HCT116 (cell line): ENCODE measurements around the gene PVALEF. TPM values are rescaled to one million over a fixed set of nuclear protein-coding genes. Genes with fewer than 3 reads are reported as not detected.

Source experiments
- ATAC-seq: fragments of 200-7000 bp; cut with Tn5 transposase; 2 replicates; pipeline ENCODE4 v1.9.1; 2020; ENCODE audit warnings: mild to moderate bottlenecking, moderate library complexity
- BruUV-seq: library from RNA; stranded (reverse); fragments of 400-500 nt; replicated peaks from 2 replicates; lab custom pipeline; 2021; lab: Mats Ljungman, UMichigan
- CTCF ChIA-PET: fragments of 300-600 bp; sonication (Branson Sonifier 250); formaldehyde crosslinking; loops from one replicate; lab custom pipeline; 2021; ENCODE audit warnings: antibody characterized with exemption; lab: Charles Lee
- POLR2A ChIA-PET: fragments of 300-600, 350-600 bp; sonication (Branson Sonifier 250); formaldehyde crosslinking; loops from one replicate; lab custom pipeline; 2021; ENCODE audit warnings: antibody characterized with exemption; lab: Charles Lee
- RAD21 ChIA-PET, 2 experiments: fragments of 300-600 bp; sonication (Branson Sonifier 250); formaldehyde crosslinking; loops; one replicate each; lab custom pipeline; 2023; ENCODE audit warnings: low total read pairs in 2 of 2; ENCODE audit not compliant: uncharacterized antibody in 2 of 2, unreplicated experiment in 2 of 2, low non-redundant PET in 1 of 2; lab: Charles Lee
- DNase-seq: peaks from one replicate; pipeline ENCODE4 v3.0.0-alpha.2; 2010; ENCODE audit warnings: low read depth, low spot score
- H2AFZ ChIP-seq: fragments of 200-600 bp; shearing (Covaris generic), sonication (generic); 2 replicates; pipeline ENCODE4 v1.6.1; 2017; ENCODE audit warnings: low read depth, mixed run types, mixed read lengths, antibody characterized with exemption, low read length; ENCODE audit not compliant: poor library complexity, severe bottlenecking
- H3K27ac ChIP-seq: 2 replicates; pipeline ENCODE4 v1.5.1; 2012; ENCODE audit warnings: low read depth, low read length
- H3K27me3 ChIP-seq: fragments of 200-600 bp; sonication (generic); 2 replicates; pipeline ENCODE4 v1.6.1; 2016; ENCODE audit warnings: mixed run types, low read length, mixed read lengths; ENCODE audit not compliant: insufficient read depth
- H3K36me3 ChIP-seq, 2 experiments: fragments of 200-500 bp in 1 of 2; fragments of 200-600 bp in 1 of 2; sonication (Bioruptor generic) in 1 of 2; sonication (generic) in 1 of 2; 2 replicates each; pipeline versions ENCODE4 v1.5.1 to v1.6.1; 2014 to 2016; ENCODE audit warnings: low read length in 2 of 2, inconsistent platforms in 1 of 2, mixed read lengths in 1 of 2, mixed run types in 1 of 2; ENCODE audit not compliant: insufficient read depth in 2 of 2, control insufficient read depth in 1 of 2
- H3K4me1 ChIP-seq, 2 experiments: fragments of 200-600 bp in 1 of 2; sonication (generic) in 1 of 2; 2 replicates each; pipeline versions ENCODE4 v1.5.1 to v1.6.1; 2012 to 2017; ENCODE audit warnings: low read length in 2 of 2, inconsistent platforms in 1 of 2, mild to moderate bottlenecking in 1 of 2, mixed read lengths in 1 of 2, mixed run types in 1 of 2, moderate library complexity in 1 of 2; ENCODE audit not compliant: insufficient read depth in 2 of 2, control insufficient read depth in 1 of 2
- H3K4me2 ChIP-seq: fragments of 200-600 bp; sonication (generic); 2 replicates; pipeline ENCODE4 v1.6.1; 2017; ENCODE audit warnings: mixed run types, low read length, mixed read lengths
- H3K4me3 ChIP-seq, 2 experiments: fragments of 200-600 bp in 1 of 2; sonication (generic) in 1 of 2; replicated peaks in 1 of 2; 2 replicates each; pipeline ENCODE4 v1.5.1; 2011 to 2016; ENCODE audit warnings: low read length in 2 of 2, control low read depth in 1 of 2, low read depth in 1 of 2, mild to moderate bottlenecking in 1 of 2, mixed read lengths in 1 of 2, mixed run types in 1 of 2
- H3K79me2 ChIP-seq: fragments of 200-600 bp; sonication (generic); 2 replicates; pipeline ENCODE4 v1.6.1; 2017; ENCODE audit warnings: mild to moderate bottlenecking, mixed run types, low read length, moderate library complexity, mixed read lengths; ENCODE audit not compliant: insufficient read depth
- H3K9ac ChIP-seq: fragments of 200-600 bp; sonication (generic); 2 replicates; pipeline ENCODE4 v1.6.1; 2016; ENCODE audit warnings: low read length, mixed read lengths
- H3K9me2 ChIP-seq: fragments of 200-600 bp; sonication (generic), shearing (Covaris generic); 2 replicates; pipeline ENCODE4 v1.6.1; 2017; ENCODE audit warnings: mixed run types, mild to moderate bottlenecking, moderate library complexity; ENCODE audit not compliant: insufficient read depth
- H3K9me3 ChIP-seq, 2 experiments: fragments of 200-500 bp in 1 of 2; fragments of 200-600 bp in 1 of 2; sonication (Bioruptor generic) in 1 of 2; sonication (generic) in 1 of 2; 2 replicates each; pipeline ENCODE4 v1.6.1; 2014 to 2017; ENCODE audit warnings: low read length in 2 of 2, mixed read lengths in 2 of 2, inconsistent platforms in 1 of 2, low read depth in 1 of 2, mild to moderate bottlenecking in 1 of 2, mixed run types in 1 of 2, moderate library complexity in 1 of 2; ENCODE audit not compliant: control insufficient read depth in 1 of 2, insufficient read depth in 1 of 2
- H4K20me1 ChIP-seq: fragments of 200-600 bp; sonication (generic), shearing (Covaris generic); 2 replicates; pipeline ENCODE4 v1.6.1; 2017; ENCODE audit warnings: mixed run types, mild to moderate bottlenecking, moderate library complexity; ENCODE audit not compliant: insufficient read depth
- CBX3 ChIP-seq: IDR thresholded peaks from 2 replicates; pipeline ENCODE4 v1.6.1; 2012; ENCODE audit warnings: low read depth
- EGR1 ChIP-seq: IDR thresholded peaks from 2 replicates; pipeline ENCODE4 v1.6.1; 2012; ENCODE audit warnings: low read depth
- ELF1 ChIP-seq: IDR thresholded peaks from 2 replicates; pipeline ENCODE4 v1.6.1; 2012; ENCODE audit warnings: low read depth, borderline replicate concordance
- EZH2 ChIP-seq: fragments of 200-600 bp; sonication (generic); IDR thresholded peaks from 2 replicates; pipeline ENCODE4 v1.6.1; 2017; ENCODE audit warnings: antibody characterized with exemption, mixed run types
- EZH2phosphoT487 ChIP-seq: fragments of 200-600 bp; IDR thresholded peaks from 2 replicates; pipeline ENCODE4 v1.6.1; 2018; ENCODE audit warnings: antibody characterized with exemption, borderline replicate concordance
- FOSL1 ChIP-seq: IDR thresholded peaks from 2 replicates; pipeline ENCODE4 v1.6.1; 2012; ENCODE audit warnings: low read depth
- JUND ChIP-seq: IDR thresholded peaks from 2 replicates; pipeline ENCODE4 v1.6.1; 2012
- MAX ChIP-seq: IDR thresholded peaks from 2 replicates; pipeline ENCODE4 v1.6.1; 2012
- POLR2AphosphoS5 ChIP-seq: IDR thresholded peaks from 2 replicates; pipeline ENCODE4 v1.6.1; 2011; ENCODE audit warnings: mild to moderate bottlenecking, low read depth, low read length, moderate library complexity
- SIN3A ChIP-seq: IDR thresholded peaks from 2 replicates; pipeline ENCODE4 v1.6.1; 2012; ENCODE audit warnings: low read depth
- SP1 ChIP-seq: IDR thresholded peaks from 2 replicates; pipeline ENCODE4 v1.6.1; 2012; ENCODE audit warnings: low read depth
- TCF7L2 ChIP-seq: IDR thresholded peaks from 2 replicates; pipeline ENCODE4 v1.7.0; 2011; ENCODE audit warnings: borderline replicate concordance, inconsistent platforms; ENCODE audit not compliant: insufficient read depth, insufficient read length; ENCODE audit errors: extremely low read depth
- YY1 ChIP-seq: IDR thresholded peaks from 2 replicates; pipeline ENCODE4 v1.6.1; 2011; ENCODE audit warnings: low read length, low read depth, moderate library complexity, mild to moderate bottlenecking; ENCODE audit not compliant: insufficient replicate concordance; ENCODE audit errors: extremely low read depth
- ZBTB33 ChIP-seq: IDR thresholded peaks from 2 replicates; pipeline ENCODE4 v1.6.1; 2011; ENCODE audit warnings: mild to moderate bottlenecking, low read length, moderate library complexity; ENCODE audit not compliant: insufficient replicate concordance; ENCODE audit errors: extremely low read depth
- ZFX ChIP-seq: fragments of 450-650 bp; IDR thresholded peaks from 2 replicates; pipeline ENCODE4 v1.6.1; 2017
- intact Hi-C: fragments of 100-400 bp; cut with micrococcal nuclease; formaldehyde crosslinking; loops from 2 replicates; pipeline ENCODE4 v1.10.0; 2022
- total RNA-seq: library from RNA; stranded (reverse); gene quantifications from one replicate; pipeline ENCODE4 v1.2.1, GENCODE V29; 2021; ENCODE audit not compliant: unreplicated experiment

The PVALEF gene
- total RNA-seq, 1 experiment from 2014 or later: not detected

GRCh38 chr17:81198826-81199481, 33.6 kb downstream of the PVALEF start:
- Histone ChIP-seq H3K27ac (no peak overlapping the region), H3K79me2 (no peaks in the 10 kb centered on the region), H3K4me1 (peaks cover 0 to 8% of the 10 kb centered on the region in 2 experiments; a peak in 1 of 4 replicates), H2AFZ (no peak overlapping the region), H3K9me2 (no peaks in the 10 kb centered on the region), H3K4me2 (no peak overlapping the region), H4K20me1 (no peaks in the 10 kb centered on the region), H3K27me3 (no peaks in the 10 kb centered on the region), H3K4me3 (no peak overlapping the region), H3K9ac (no peak overlapping the region), H3K9me3 (no peaks in the 10 kb centered on the region), H3K36me3 (peaks cover 3 to 8% of the 10 kb centered on the region in 2 experiments)
- CTCF ChIA-PET: interaction anchor here (1.1 kb wide), 1 partner anchor 24 kb away, joined by 3 read pairs; no protein-coding TSS in a partner anchor
- RAD21 ChIA-PET: no interaction called here
- TF ChIP-seq ZBTB33 (no peak), ELF1 (no peak), YY1 (no peak), SP1 (no peak), TCF7L2 (no peak), ZFX (no peak), CBX3 (no peak), POLR2AphosphoS5 (no peak), EGR1 (no peak), MAX (no peak), JUND (no peak), EZH2 (no peak), SIN3A (no peak), FOSL1 (no peak), EZH2phosphoT487 (no peak)
- no TSS peak for BruUV-seq
- DNase-seq: no peak
- no peak for ATAC-seq
- intact Hi-C loops: no loop called here
- POLR2A ChIA-PET: no interaction called here
